WTC11 (cell line): ENCODE data around the gene SLC6A20.

Experiments
- ATF6 ChIP-seq: sonication (generic); formaldehyde crosslinking; IDR thresholded peaks from 2 replicates; pipeline ENCODE4 v1.8.1; 2023; ENCODE audit warnings: mild to moderate bottlenecking, missing genetic modification reagents
- CBFB ChIP-seq: sonication (generic); formaldehyde crosslinking; IDR thresholded peaks from 2 replicates; pipeline ENCODE4 v1.8.1; 2022; ENCODE audit warnings: mild to moderate bottlenecking, low read depth, missing genetic modification reagents
- CTCF ChIP-seq: fragments of 200-600 bp; IDR thresholded peaks from 2 replicates; pipeline ENCODE4 v1.8.0; 2022; ENCODE audit warnings: antibody characterized with exemption
- IRF1 ChIP-seq: sonication (generic); formaldehyde crosslinking; IDR thresholded peaks from 2 replicates; pipeline ENCODE4 v1.8.0; 2023; ENCODE audit warnings: missing genetic modification reagents
- JUN ChIP-seq: sonication (generic); formaldehyde crosslinking; IDR thresholded peaks from 2 replicates; pipeline ENCODE4 v1.8.0; 2023; ENCODE audit warnings: mild to moderate bottlenecking, missing genetic modification reagents
- MAX ChIP-seq: sonication (generic); formaldehyde crosslinking; IDR thresholded peaks from 2 replicates; pipeline ENCODE4 v1.8.0; 2022; ENCODE audit warnings: mild to moderate bottlenecking, missing genetic modification reagents
- MXD4 ChIP-seq: fragments of 250-450 bp; sonication (Bioruptor Pico); IDR thresholded peaks from 2 replicates; pipeline ENCODE4 v1.8.0; 2021; ENCODE audit warnings: mild to moderate bottlenecking, moderate library complexity, borderline replicate concordance
- NFE2L1 ChIP-seq: sonication (generic); formaldehyde crosslinking; IDR thresholded peaks from 2 replicates; pipeline ENCODE4 v1.8.1; 2023; ENCODE audit warnings: missing genetic modification reagents
- PRRX2 ChIP-seq: fragments of 250-450 bp; sonication (Bioruptor Pico); IDR thresholded peaks from 2 replicates; pipeline ENCODE4 v1.8.0; 2021; ENCODE audit warnings: mild to moderate bottlenecking
- RELA ChIP-seq: sonication (generic); formaldehyde crosslinking; IDR thresholded peaks from 2 replicates; pipeline ENCODE4 v1.8.1; 2022; ENCODE audit warnings: missing genetic modification reagents, mild to moderate bottlenecking, borderline replicate concordance
- SP1 ChIP-seq: sonication (generic); formaldehyde crosslinking; conservative IDR thresholded peaks from 2 replicates; pipeline ENCODE4 v1.8.1; 2022; ENCODE audit warnings: missing genetic modification reagents
- TCF7 ChIP-seq: sonication (generic); formaldehyde crosslinking; IDR thresholded peaks from 2 replicates; pipeline ENCODE4 v1.8.0; 2022; ENCODE audit warnings: mild to moderate bottlenecking, low read depth, missing genetic modification reagents, moderate library complexity
- TEAD4 ChIP-seq: sonication (generic); formaldehyde crosslinking; IDR thresholded peaks from 2 replicates; pipeline ENCODE4 v1.8.0; 2022; ENCODE audit warnings: mild to moderate bottlenecking, missing genetic modification reagents
- TP53 ChIP-seq: sonication (generic); formaldehyde crosslinking; IDR thresholded peaks from 2 replicates; pipeline ENCODE4 v1.8.1; 2023; ENCODE audit warnings: mild to moderate bottlenecking, missing genetic modification reagents

GRCh38 chr3:45759851-45760250, 36.5 kb downstream of the SLC6A20 start:
- TF ChIP-seq CBFB (CRISPR knock-in tag) (no peak), CTCF (no peak), PRRX2 (CRISPR knock-in tag) (no peak), RELA (CRISPR knock-in tag) (no peak), SP1 (CRISPR knock-in tag) (no peak), NFE2L1 (CRISPR knock-in tag) (no peak), JUN (CRISPR knock-in tag) (no peak), TP53 (CRISPR knock-in tag) (no peak), ATF6 (no peak), TEAD4 (CRISPR knock-in tag) (no peak), MAX (CRISPR knock-in tag) (no peak), TCF7 (no peak), IRF1 (CRISPR knock-in tag) (no peak), MXD4 (no peak)
